GM12878 (cell line): ENCODE measurements around the gene SHB. TPM values are rescaled to one million over a fixed set of nuclear protein-coding genes. Genes with fewer than 3 reads are reported as not detected.

ENCODE experiments used
- ATAC-seq: fragments of 200-7000 bp; cut with Tn5 transposase; 3 replicates; pipeline ENCODE4 v1.9.1; 2020; ENCODE audit warnings: mild to moderate bottlenecking, moderate library complexity
- BruUV-seq: library from RNA; stranded (reverse); fragments of 400-500 nt; replicated peaks from 2 replicates; lab custom pipeline; 2021; lab: Mats Ljungman, UMichigan
- CTCF ChIA-PET: fragments of 300-600 bp; sonication (Branson Sonifier 250); formaldehyde crosslinking; extraction: SDS; loops from one replicate; lab custom pipeline; 2021; ENCODE audit warnings: inconsistent platforms; lab: Yijun Ruan, JAX
- POLR2A ChIA-PET: fragments of 350-600 bp; formaldehyde crosslinking; extraction: SDS; loops from one replicate; lab custom pipeline; 2021; ENCODE audit warnings: inconsistent platforms; lab: Charles Lee
- RAD21 ChIA-PET: fragments of 300-600 bp; sonication (Branson Sonifier 250); formaldehyde crosslinking; loops from one replicate; lab custom pipeline; 2023; ENCODE audit warnings: antibody characterized with exemption; ENCODE audit not compliant: unreplicated experiment; lab: Charles Lee
- SMC1A ChIA-PET: fragments of 300-600 bp; sonication (Branson Sonifier 250); formaldehyde crosslinking; loops from one replicate; lab custom pipeline; 2023; ENCODE audit not compliant: unreplicated experiment, uncharacterized antibody; lab: Charles Lee
- DNase-seq: peaks from one replicate; pipeline ENCODE4 v3.0.0-alpha.2; 2011; ENCODE audit warnings: low read depth, low spot score
- FAIRE-seq: peaks from 3 replicates; lab custom pipeline; 2011; peaks lifted over from hg19 to GRCh38; lab: Jason Lieb, UNC
- H2AFZ ChIP-seq: 2 replicates; pipeline ENCODE4 v1.6.0; 2011; ENCODE audit warnings: low read depth, low read length, control low read depth; ENCODE audit not compliant: control insufficient read depth
- H3K27ac ChIP-seq: 2 replicates; pipeline ENCODE4 v1.5.1; 2011; ENCODE audit warnings: control low read depth; ENCODE audit not compliant: control insufficient read depth, insufficient read depth
- H3K27me3 ChIP-seq, 2 experiments: replicated peaks in 1 of 2; 2 replicates each; pipeline versions ENCODE4 v1.6.0 to v1.6.1; 2011; ENCODE audit warnings: low read length in 1 of 2; ENCODE audit not compliant: control insufficient read depth in 2 of 2, insufficient read depth in 2 of 2
- H3K36me3 ChIP-seq, 2 experiments: 2 replicates each; pipeline ENCODE4 v1.5.1; 2011; ENCODE audit warnings: low read length in 1 of 2; ENCODE audit not compliant: control insufficient read depth in 2 of 2, insufficient read depth in 2 of 2
- H3K4me1 ChIP-seq: 2 replicates; pipeline ENCODE4 v1.6.1; 2011; ENCODE audit warnings: mild to moderate bottlenecking, low read length, moderate library complexity, mixed read lengths; ENCODE audit not compliant: control insufficient read depth, insufficient read depth
- H3K4me2 ChIP-seq: 2 replicates; pipeline ENCODE4 v1.6.0; 2011; ENCODE audit warnings: control low read depth; ENCODE audit not compliant: control insufficient read depth, insufficient read depth
- H3K4me3 ChIP-seq: fragments of 200-600 bp; sonication (generic); 2 replicates; pipeline ENCODE4 v1.5.1; 2016
- H3K79me2 ChIP-seq: 2 replicates; pipeline ENCODE4 v1.6.0; 2011; ENCODE audit warnings: low read length; ENCODE audit not compliant: control insufficient read depth, insufficient read depth
- H3K9ac ChIP-seq: 2 replicates; pipeline ENCODE4 v1.8.0; 2011; ENCODE audit warnings: low read length, control low read depth, mixed read lengths; ENCODE audit not compliant: control insufficient read depth, insufficient read depth
- H3K9me3 ChIP-seq: replicated peaks from 3 replicates; pipeline ENCODE4 v1.5.1; 2011; ENCODE audit warnings: mild to moderate bottlenecking, low read length; ENCODE audit not compliant: control insufficient read depth, insufficient read depth
- H4K20me1 ChIP-seq: 2 replicates; pipeline ENCODE4 v1.6.0; 2011; ENCODE audit not compliant: control insufficient read depth, insufficient read depth
- ATF7 ChIP-seq: fragments of 450-650 bp; IDR thresholded peaks from 2 replicates; pipeline ENCODE4 v1.6.1; 2016; ENCODE audit warnings: low read depth, mild to moderate bottlenecking
- EED ChIP-seq: sonication (generic); IDR thresholded peaks from 2 replicates; pipeline ENCODE4 v1.6.1; 2016; ENCODE audit warnings: antibody characterized with exemption, low read depth
- FOS ChIP-seq: IDR thresholded peaks from 3 replicates; pipeline ENCODE4 v1.6.1; 2011; ENCODE audit warnings: borderline replicate concordance; ENCODE audit not compliant: insufficient read length; ENCODE audit errors: extremely low read depth
- HCFC1 ChIP-seq: fragments of 150-350 bp; IDR thresholded peaks from 2 replicates; pipeline ENCODE4 v1.6.1; 2014; ENCODE audit warnings: low read length
- MTA2 ChIP-seq: fragments of 450-650 bp; IDR thresholded peaks from 2 replicates; pipeline ENCODE4 v1.6.1; 2016; ENCODE audit warnings: low read depth, mild to moderate bottlenecking, moderate library complexity
- MYB ChIP-seq: fragments of 150-350 bp; IDR thresholded peaks from 2 replicates; pipeline ENCODE4 v1.6.1; 2014; ENCODE audit warnings: mild to moderate bottlenecking, low read depth, low read length, borderline replicate concordance
- PAX8 ChIP-seq: fragments of 450-650 bp; IDR thresholded peaks from 2 replicates; pipeline ENCODE4 v1.6.1; 2017; ENCODE audit warnings: mild to moderate bottlenecking, moderate library complexity
- SMAD1 ChIP-seq: fragments of 450-650 bp; IDR thresholded peaks from 2 replicates; pipeline ENCODE4 v1.6.1; 2018; ENCODE audit warnings: mild to moderate bottlenecking, low read depth; ENCODE audit not compliant: partially characterized antibody
- ZBED1 ChIP-seq: IDR thresholded peaks from 2 replicates; pipeline ENCODE4 v1.6.1; 2016; ENCODE audit warnings: borderline replicate concordance
- WGBS: methylation state at CpG from one replicate; pipeline ENCODE4 v1.1.6; 2016; ENCODE audit warnings: low lambda C conversion rate; ENCODE audit not compliant: insufficient replicate concordance, insufficient coverage; ENCODE audit errors: missing lambda C conversion rate; 5-methylcytosine and 5-hydroxymethylcytosine counted together
- in situ Hi-C: fragments of 300-500 bp; cut with MboI; formaldehyde crosslinking; loops from 9 replicates; pipeline ENCODE4 v1.14.3; 2018; ENCODE audit warnings: mixed read lengths
- intact Hi-C: fragments of 100-400 bp; cut with micrococcal nuclease; formaldehyde crosslinking; loops from one replicate; pipeline ENCODE4 v1.14.2; 2022; ENCODE audit not compliant: unreplicated experiment
- polyA plus RNA-seq, 11 experiments: library from polyadenylated mRNA; depleted of rRNA in 4 of 11; unstranded in 6 of 11; stranded (reverse) in 5 of 11; fragments of >200 nt; fragmentation: Nextera tagmentation in 4 of 11; fragmentation: Illumina TruSeq in 1 of 11; extraction: Ambion mirVana in 4 of 11; extraction: Trizol in 1 of 11; gene quantifications; 1 replicate in 1 of 11; 2 replicates in 10 of 11; pipeline versions ENCODE4 v1.2.1 to v1.2.3, GENCODE V29; 2011 to 2016; ENCODE audit warnings: inconsistent platforms in 2 of 11, missing spikeins in 2 of 11, low read depth in 1 of 11
- total RNA-seq, 4 experiments: library from RNA; depleted of rRNA in 3 of 4; stranded (reverse); fragments of >200 nt in 3 of 4; fragmentation: Illumina TruSeq in 1 of 4; extraction: Trizol in 1 of 4; gene quantifications; 2 replicates each; pipeline versions ENCODE4 v1.2.1 to v1.2.3, GENCODE V29; 2013 to 2021
- TF ChIP-seq, protein P1 (sequence below): fragments of 450-650 bp; IDR thresholded peaks from 2 replicates; pipeline ENCODE4 v1.6.1; 2017; ENCODE audit warnings: mild to moderate bottlenecking, low read depth, inconsistent platforms; ENCODE audit not compliant: poor library complexity, severe bottlenecking
- TF ChIP-seq, protein P2 (sequence below): fragments of 450-650 bp; IDR thresholded peaks from 2 replicates; pipeline ENCODE4 v1.6.1; 2014; ENCODE audit warnings: mild to moderate bottlenecking

The SHB gene
- total and polyA plus RNA-seq, 10 of the 15 experiments (the other 5 are each of a cell fraction or from before 2014, with no cell fraction given) = 0.29 to 6.2 (median 1.3) TPM

DNA sequence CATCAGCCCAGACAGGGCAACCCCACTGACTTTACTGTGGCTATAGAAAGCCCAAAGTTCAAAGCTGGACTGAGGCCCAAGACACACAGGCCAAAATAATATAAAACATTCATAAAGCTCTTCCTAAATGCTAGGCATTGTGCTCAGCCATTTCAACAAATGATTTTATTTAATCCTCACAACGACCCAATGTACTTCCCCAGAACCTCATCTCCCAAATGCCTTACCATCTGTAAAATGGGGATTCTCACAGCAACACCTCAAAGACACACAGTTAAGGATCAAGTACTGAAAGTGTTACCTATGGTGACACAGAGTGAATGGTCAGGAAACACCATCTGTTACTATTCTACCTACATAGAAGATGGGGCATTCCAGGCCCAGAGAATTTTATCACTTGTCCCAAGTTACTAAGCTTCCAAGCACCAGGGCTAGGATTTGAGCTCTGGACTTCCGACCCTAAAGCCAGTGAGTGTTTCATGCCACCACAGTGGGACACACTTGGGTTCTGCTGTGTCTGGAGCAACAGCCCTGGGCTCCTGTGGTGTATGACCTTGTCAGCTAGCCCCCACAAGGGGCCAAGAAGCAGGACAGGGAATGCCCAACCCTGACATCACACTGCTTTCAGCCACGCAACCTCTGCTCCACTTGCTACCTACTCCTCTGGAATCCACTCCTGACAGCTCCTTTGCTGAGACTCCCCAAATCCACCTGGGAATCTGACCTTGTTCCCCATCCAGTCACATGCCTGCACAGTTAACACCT, 15.1 kb downstream of the SHB start:
- Histone ChIP-seq H2AFZ (no peak overlapping the region), H3K27ac (no peak overlapping the region), H3K27me3 (no peaks in the 10 kb centered on the region; a peak in 1 of 4 replicates), H3K4me2 (no peak overlapping the region), H4K20me1 (no peaks in the 10 kb centered on the region), H3K4me1 (no peaks in the 10 kb centered on the region), H3K4me3 (no peak overlapping the region)
- ATAC-seq = peak; percentile 49; the same call in 2 of the 3 replicates
- SMC1A ChIA-PET = interaction anchor here (0.5 to 4.0 kb wide), 4 partner anchors 9 to 215 kb away, joined by 3 to 27 read pairs (median 3); no protein-coding TSS in a partner anchor
- 0 out of 2 replicates have a peak, but pooled peaks have one; percentile 24 for TF ChIP-seq EED
- no peak for TF ChIP-seq PAX8
- TF ChIP-seq, all 136 proteins: peak for 1
- DNase-seq (no peak), FAIRE-seq (no peak)
- no TSS peak for BruUV-seq
- Histone ChIP-seq H3K9ac (no peak overlapping the region), H3K9me3 (no peaks in the 10 kb centered on the region), H3K36me3 (no peaks in the 10 kb centered on the region), H3K79me2 (no peaks in the 10 kb centered on the region)
- WGBS = 42% methylated on average over 3 of the region's 3 CpGs
- intact Hi-C loops = no loop called here
- POLR2A ChIA-PET = interaction anchor here (1.0 kb wide), 1 partner anchor 28 kb away, joined by 3 read pairs; no protein-coding TSS in a partner anchor
- CTCF ChIA-PET = interaction anchor here (0.7 to 2.6 kb wide), 9 partner anchors 9 to 210 kb away, joined by 3 to 7 read pairs (median 5); no protein-coding TSS in a partner anchor
- RAD21 ChIA-PET = interaction anchor here (0.6 to 1.6 kb wide), 4 partner anchors 7 to 55 kb away, joined by 3 to 5 read pairs (median 3); no protein-coding TSS in a partner anchor
- in situ Hi-C loops = no loop called here

DNA sequence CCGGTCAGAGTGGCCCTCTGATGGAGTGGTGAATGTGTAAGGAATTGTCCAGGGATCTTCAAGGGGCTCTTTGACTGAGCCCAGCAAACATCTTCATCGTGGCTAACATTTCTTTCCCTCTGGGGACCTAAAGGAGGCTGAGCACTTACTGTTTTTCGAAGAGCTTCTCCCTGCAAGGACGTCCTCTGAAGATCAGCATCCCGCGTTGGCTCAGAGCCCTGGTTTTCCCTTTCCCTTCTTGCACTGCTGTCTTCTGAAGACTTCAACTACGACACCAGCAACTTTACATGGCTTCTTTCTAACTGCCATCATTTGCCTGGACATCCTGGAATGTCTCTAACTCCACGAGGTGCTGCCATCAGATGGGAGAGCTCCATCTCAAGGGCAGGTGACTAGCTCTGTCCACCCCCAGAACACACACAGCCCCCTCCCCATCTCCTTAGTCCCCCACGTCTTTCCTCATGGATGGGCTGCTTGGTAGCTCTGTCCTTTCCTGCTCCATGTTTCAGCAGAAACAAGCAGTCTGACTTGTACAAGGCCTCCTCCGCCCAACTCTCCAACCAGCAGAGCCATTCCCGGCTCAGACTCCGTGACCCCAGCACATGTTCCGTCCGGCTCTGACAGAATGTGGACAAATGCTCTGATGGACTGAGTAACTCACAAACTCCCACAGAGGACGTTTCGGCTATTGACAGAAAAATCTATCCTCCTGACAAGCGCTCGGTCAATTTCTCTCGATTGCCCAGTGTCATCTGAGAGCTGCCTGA, 17.1 kb downstream of the SHB start:
- H3K36me3 ChIP-seq = no peaks in the 10 kb centered on the region
- DNase-seq = no peak
- no peak overlapping the region for H3K4me2 ChIP-seq
- no peaks in the 10 kb centered on the region; a peak in 1 of 4 replicates for H3K27me3 ChIP-seq
- ChIA-PET SMC1A (interaction anchor here (0.6 to 4.0 kb wide), 5 partner anchors 11 to 85 kb away, joined by 3 to 27 read pairs (median 3); no protein-coding TSS in a partner anchor), CTCF (interaction anchor here (0.5 to 1.0 kb wide), 3 partner anchors 9 to 108 kb away, joined by 3 to 4 read pairs (median 3); no protein-coding TSS in a partner anchor), RAD21 (interaction anchor here (1.4 to 2.1 kb wide), 2 partner anchors 9 to 15 kb away, joined by 3 to 11 read pairs; no protein-coding TSS in a partner anchor), POLR2A (interaction anchor here (0.8 to 1.0 kb wide), 2 partner anchors 69 to 138 kb away, joined by 3 to 6 read pairs; no protein-coding TSS in a partner anchor)
- WGBS = 67% methylated on average over 19 of the region's 19 CpGs
- H2AFZ ChIP-seq = no peak overlapping the region
- BruUV-seq = no TSS peak
- peaks cover 8% of the 10 kb centered on the region for H3K4me1 ChIP-seq
- H3K79me2 ChIP-seq = no peaks in the 10 kb centered on the region
- no peak overlapping the region for H3K4me3 ChIP-seq
- no peak overlapping the region for H3K27ac ChIP-seq
- H3K9me3 ChIP-seq = no peaks in the 10 kb centered on the region
- no peak for ATAC-seq
- intact Hi-C loops = no loop called here
- H4K20me1 ChIP-seq = no peaks in the 10 kb centered on the region
- no peak for FAIRE-seq
- in situ Hi-C loops = no loop called here
- H3K9ac ChIP-seq = no peak overlapping the region
- TF ChIP-seq HCFC1 (no peak), SMAD1 (no peak), FOS (no peak), MYB (no peak), ZBED1 (no peak), MTA2 (no peak), ATF7 (no peak)
- TF ChIP-seq, protein P1, sequence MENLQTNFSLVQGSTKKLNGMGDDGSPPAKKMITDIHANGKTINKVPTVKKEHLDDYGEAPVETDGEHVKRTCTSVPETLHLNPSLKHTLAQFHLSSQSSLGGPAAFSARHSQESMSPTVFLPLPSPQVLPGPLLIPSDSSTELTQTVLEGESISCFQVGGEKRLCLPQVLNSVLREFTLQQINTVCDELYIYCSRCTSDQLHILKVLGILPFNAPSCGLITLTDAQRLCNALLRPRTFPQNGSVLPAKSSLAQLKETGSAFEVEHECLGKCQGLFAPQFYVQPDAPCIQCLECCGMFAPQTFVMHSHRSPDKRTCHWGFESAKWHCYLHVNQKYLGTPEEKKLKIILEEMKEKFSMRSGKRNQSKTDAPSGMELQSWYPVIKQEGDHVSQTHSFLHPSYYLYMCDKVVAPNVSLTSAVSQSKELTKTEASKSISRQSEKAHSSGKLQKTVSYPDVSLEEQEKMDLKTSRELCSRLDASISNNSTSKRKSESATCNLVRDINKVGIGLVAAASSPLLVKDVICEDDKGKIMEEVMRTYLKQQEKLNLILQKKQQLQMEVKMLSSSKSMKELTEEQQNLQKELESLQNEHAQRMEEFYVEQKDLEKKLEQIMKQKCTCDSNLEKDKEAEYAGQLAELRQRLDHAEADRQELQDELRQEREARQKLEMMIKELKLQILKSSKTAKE = no peak
- TF ChIP-seq, protein P2, sequence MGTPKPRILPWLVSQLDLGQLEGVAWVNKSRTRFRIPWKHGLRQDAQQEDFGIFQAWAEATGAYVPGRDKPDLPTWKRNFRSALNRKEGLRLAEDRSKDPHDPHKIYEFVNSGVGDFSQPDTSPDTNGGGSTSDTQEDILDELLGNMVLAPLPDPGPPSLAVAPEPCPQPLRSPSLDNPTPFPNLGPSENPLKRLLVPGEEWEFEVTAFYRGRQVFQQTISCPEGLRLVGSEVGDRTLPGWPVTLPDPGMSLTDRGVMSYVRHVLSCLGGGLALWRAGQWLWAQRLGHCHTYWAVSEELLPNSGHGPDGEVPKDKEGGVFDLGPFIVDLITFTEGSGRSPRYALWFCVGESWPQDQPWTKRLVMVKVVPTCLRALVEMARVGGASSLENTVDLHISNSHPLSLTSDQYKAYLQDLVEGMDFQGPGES = no peak
